Neural crest cell (in vitro differentiated cells): ENCODE results near the gene C1QL1. TPM values are rescaled to one million over a fixed set of nuclear protein-coding genes. Genes with fewer than 3 reads are reported as not detected.
A peak's percentile ranks its signal among the peaks of the same experiment; 100 is the strongest.

ENCODE experiments used
- DNase-seq: peaks from one replicate; pipeline ENCODE4 v3.0.0; 2021; ENCODE audit warnings: low read depth, mixed read lengths, low spot score
- H3K27ac Mint-ChIP-seq: one replicate; pipeline ENCODE4 v1.8.0; 2021; ENCODE audit warnings: mild to moderate bottlenecking, mixed read lengths; ENCODE audit not compliant: unreplicated experiment
- H3K27me3 Mint-ChIP-seq: 2 replicates; pipeline ENCODE4 v1.8.0; 2021; ENCODE audit warnings: low read depth, mild to moderate bottlenecking, mixed read lengths
- H3K36me3 Mint-ChIP-seq: 2 replicates; pipeline ENCODE4 v1.8.0; 2021; ENCODE audit warnings: low read depth, mild to moderate bottlenecking, mixed read lengths
- H3K4me1 Mint-ChIP-seq: 2 replicates; pipeline ENCODE4 v1.8.0; 2021; ENCODE audit warnings: mixed read lengths
- H3K4me3 Mint-ChIP-seq: one replicate; pipeline ENCODE4 v1.8.0; 2021; ENCODE audit warnings: mild to moderate bottlenecking, mixed read lengths
- H3K9me3 Mint-ChIP-seq: 2 replicates; pipeline ENCODE4 v1.8.0; 2021; ENCODE audit warnings: mixed read lengths
- total RNA-seq: library from RNA; stranded (reverse); gene quantifications from 2 replicates; pipeline ENCODE4 v1.2.1, GENCODE V29; 2021
- TF ChIP-seq, protein P1 (sequence below): fragments of 200-600 bp; sonication (generic); conservative IDR thresholded peaks from 2 replicates; pipeline ENCODE4 v1.5.0; 2021; ENCODE audit warnings: antibody characterized with exemption, mild to moderate bottlenecking

C1QL1 gene
- total RNA-seq, 1 donor from 2014 or later, result 7.7 TPM

DNA sequence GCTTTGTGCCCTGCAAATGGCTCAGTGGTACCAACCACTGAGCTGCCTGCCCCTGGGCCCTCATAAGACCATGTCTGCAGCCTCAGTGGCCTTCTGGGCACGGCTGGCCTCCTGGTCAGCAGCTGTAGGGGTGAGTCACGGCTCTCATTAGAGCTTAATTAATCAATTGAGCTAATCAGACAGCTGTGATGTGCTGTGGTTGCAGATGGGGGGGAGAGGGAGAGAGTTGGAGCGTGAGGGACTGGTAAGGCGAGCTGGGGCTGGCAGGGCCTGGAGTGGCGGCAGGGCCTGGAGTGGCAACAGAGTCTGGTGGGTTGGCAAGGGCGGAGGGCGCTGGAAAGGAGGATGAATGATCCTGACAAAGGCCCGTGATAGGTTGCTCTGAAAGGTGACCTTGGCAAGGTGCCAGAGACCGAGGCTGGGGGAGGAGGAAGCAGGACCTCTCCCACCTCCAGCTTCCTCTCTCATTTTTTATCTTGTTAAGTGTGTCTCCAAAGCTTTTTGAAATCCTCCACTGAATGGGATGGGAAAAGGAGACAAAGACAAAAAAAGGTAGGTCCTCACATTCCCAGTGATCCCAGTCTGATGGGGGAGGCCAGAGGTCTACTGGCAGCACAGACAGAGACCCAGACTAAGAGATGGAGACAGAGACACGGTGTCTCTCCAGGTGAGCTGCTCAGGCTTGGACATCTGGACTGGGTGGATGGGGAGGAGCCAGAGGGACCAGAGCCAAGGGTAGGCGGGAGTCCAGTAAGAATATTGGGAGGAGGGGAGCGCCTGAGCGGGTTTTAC lies 41.8 kb upstream of the C1QL1 start:
- DNase-seq, result no peak
- peaks cover 8% of the 10 kb centered on the region for H3K27me3 Mint-ChIP-seq
- peak overlapping the region; percentile 60 for H3K27ac Mint-ChIP-seq
- TF ChIP-seq, protein P1, sequence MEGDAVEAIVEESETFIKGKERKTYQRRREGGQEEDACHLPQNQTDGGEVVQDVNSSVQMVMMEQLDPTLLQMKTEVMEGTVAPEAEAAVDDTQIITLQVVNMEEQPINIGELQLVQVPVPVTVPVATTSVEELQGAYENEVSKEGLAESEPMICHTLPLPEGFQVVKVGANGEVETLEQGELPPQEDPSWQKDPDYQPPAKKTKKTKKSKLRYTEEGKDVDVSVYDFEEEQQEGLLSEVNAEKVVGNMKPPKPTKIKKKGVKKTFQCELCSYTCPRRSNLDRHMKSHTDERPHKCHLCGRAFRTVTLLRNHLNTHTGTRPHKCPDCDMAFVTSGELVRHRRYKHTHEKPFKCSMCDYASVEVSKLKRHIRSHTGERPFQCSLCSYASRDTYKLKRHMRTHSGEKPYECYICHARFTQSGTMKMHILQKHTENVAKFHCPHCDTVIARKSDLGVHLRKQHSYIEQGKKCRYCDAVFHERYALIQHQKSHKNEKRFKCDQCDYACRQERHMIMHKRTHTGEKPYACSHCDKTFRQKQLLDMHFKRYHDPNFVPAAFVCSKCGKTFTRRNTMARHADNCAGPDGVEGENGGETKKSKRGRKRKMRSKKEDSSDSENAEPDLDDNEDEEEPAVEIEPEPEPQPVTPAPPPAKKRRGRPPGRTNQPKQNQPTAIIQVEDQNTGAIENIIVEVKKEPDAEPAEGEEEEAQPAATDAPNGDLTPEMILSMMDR, result no peak
- no peaks in the 10 kb centered on the region for H3K4me1 Mint-ChIP-seq
- no peaks in the 10 kb centered on the region for H3K9me3 Mint-ChIP-seq
- no peak overlapping the region for H3K4me3 Mint-ChIP-seq
- H3K36me3 Mint-ChIP-seq, result no peaks in the 10 kb centered on the region

DNA sequence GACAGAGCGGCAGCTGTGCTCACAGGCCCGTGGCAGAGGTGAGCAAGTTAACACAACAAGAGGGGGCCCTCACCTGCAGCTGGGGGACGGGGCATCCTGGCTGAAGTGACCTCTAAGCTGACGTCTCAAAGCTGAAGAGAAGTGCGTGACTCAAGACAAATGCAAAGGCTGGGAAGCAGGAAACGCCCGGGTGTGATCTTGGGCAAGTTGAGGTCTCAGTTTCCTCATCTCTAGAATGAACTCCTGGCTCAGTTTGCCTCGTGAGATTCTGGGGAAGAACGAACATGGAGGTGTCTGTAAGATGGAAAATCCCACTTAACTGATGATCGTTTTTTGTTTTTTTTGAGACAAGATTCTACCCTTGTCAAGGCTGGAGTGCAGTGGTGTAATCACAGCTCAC lies 40.1 kb upstream of the C1QL1 start:
- TF ChIP-seq, protein P1, result no peak
- DNase-seq, result no peak
- no peak overlapping the region for H3K27ac Mint-ChIP-seq
- peaks cover 7% of the 10 kb centered on the region for H3K4me1 Mint-ChIP-seq
- H3K36me3 Mint-ChIP-seq, result no peaks in the 10 kb centered on the region
- H3K9me3 Mint-ChIP-seq, result no peaks in the 10 kb centered on the region
- peaks cover 15% of the 10 kb centered on the region for H3K27me3 Mint-ChIP-seq
- H3K4me3 Mint-ChIP-seq, result no peak overlapping the region

DNA sequence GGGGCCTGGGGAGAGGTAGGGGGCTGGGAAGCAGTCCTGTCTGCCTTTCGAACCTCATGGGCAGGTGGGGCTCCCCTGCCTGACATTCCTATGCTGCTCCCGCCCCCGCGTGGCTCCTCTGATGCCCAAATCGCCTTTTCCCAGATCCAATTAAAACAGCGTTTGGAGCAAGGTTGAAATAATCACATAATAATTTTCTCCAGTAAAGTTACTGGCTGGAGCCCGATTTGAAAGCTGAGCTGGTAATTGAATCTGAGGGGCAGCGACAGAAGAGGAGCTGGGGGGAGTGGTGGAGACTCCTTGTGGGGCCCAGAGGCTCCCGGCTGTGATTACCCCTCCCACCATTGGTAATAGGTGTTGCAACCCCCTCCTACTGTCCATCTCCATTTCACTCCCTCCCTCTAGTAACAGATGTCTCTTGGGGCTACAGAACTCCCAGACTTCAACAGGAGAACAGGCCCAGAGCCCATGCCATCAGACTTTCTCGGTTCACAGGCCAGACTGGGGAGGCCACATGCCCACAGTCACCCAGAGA lies 38.9 kb upstream of the C1QL1 start:
- Mint-ChIP-seq H3K9me3 (no peaks in the 10 kb centered on the region), H3K27ac (no peak overlapping the region), H3K36me3 (no peaks in the 10 kb centered on the region), H3K4me3 (no peak overlapping the region), H3K27me3 (peaks cover 15% of the 10 kb centered on the region), H3K4me1 (peaks cover 7% of the 10 kb centered on the region)
- TF ChIP-seq, protein P1, result no peak
- no peak for DNase-seq

DNA sequence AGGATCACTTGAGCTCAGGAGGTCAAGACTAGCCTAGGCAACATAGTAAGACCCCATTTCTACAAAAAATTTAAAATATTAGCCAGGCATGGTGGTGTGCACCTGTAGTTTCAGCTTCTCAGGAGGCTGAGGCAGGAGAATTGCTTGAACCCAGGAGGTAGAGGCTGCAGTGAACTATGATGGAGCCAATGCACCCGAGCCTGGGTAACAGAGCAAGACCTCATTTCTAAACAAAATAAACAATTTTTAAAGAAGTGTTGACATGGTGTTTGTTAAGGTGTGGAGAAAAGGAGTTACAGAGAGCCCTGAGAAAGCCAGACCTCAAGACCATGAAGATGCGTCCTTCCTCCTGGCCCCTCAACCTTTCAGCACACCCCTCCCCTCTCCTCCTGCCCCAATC lies 37.6 kb upstream of the C1QL1 start:
- no peaks in the 10 kb centered on the region for H3K9me3 Mint-ChIP-seq
- no peak overlapping the region for H3K4me3 Mint-ChIP-seq
- H3K27me3 Mint-ChIP-seq, result peaks cover 15% of the 10 kb centered on the region
- H3K27ac Mint-ChIP-seq, result no peak overlapping the region
- DNase-seq, result no peak
- TF ChIP-seq, protein P1, result no peak
- H3K36me3 Mint-ChIP-seq, result peaks cover under 1% of the 10 kb centered on the region
- peaks cover 7% of the 10 kb centered on the region for H3K4me1 Mint-ChIP-seq

DNA sequence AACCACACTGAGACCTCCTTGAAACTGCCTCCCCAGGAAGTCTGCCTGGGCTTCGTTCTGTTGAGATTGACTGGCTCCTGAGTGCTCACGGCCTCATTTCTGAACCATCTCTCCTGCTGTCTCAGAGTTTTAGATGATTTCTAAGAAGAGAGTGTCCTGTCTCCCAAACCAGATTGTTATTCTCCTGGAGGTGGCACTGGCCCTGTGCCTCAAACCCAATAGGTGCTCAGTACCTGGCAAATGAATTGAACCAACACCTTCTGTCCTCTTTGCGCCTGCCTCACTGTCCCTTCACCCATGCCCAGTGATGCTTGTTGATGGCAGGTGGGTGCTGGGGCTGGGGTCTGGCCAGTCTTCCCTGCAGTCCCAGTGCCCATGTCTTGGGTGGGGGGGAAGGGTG lies 36.3 kb upstream of the C1QL1 start:
- Mint-ChIP-seq H3K27ac (no peak overlapping the region), H3K36me3 (peaks cover 4% of the 10 kb centered on the region), H3K9me3 (peaks cover 3% of the 10 kb centered on the region), H3K27me3 (peaks cover 11% of the 10 kb centered on the region), H3K4me3 (no peak overlapping the region), H3K4me1 (peaks cover 7% of the 10 kb centered on the region)
- TF ChIP-seq, protein P1, result no peak
- no peak for DNase-seq
